ENCODE measurements around the gene FNDC11.

FNDC11 gene

GRCh38 chr20:63553933-63554290 is at the start of gene FNDC11:
FNDC11 (plus strand) TSS chr20:63554159; CDS start chr20:63555664, 1,505 bp downstream.
- no peak for TF ChIP-seq CTCF (IDR thresholded peaks at IDR 0.05; ENCODE audit: unreplicated experiment in 3 of 3)
- H3K27ac Mint-ChIP-seq = no peak within 1 kb of the TSS
- no peaks in the 10 kb centered on the region for H3K4me1 Mint-ChIP-seq
- H3K27me3 Mint-ChIP-seq (ENCODE audit: low read depth) = peaks cover 20% of the 10 kb centered on the region
- no peaks in the 10 kb centered on the region for H3K36me3 Mint-ChIP-seq (ENCODE audit: low read depth)
- H3K4me3 Mint-ChIP-seq = peak within 1 kb of the TSS; percentile 47 to 76 (median 73)
- no peaks in the 10 kb centered on the region for H3K9me3 Mint-ChIP-seq

- no peak for TF ChIP-seq CTCF (IDR thresholded peaks at IDR 0.05; ENCODE audit: unreplicated experiment in 3 of 3)
- Mint-ChIP-seq H3K4me3 (no peak overlapping the region), H3K36me3 (ENCODE audit: low read depth) (no peaks in the 10 kb centered on the region)
Measured at GRCh38 chr20:63504642-63505041, 49.3 kb upstream of the FNDC11 start.

GRCh38 chr20:63505281-63505680 is 48.7 kb upstream of the FNDC11 start:
- peaks cover 29% of the 10 kb centered on the region for H3K9me3 Mint-ChIP-seq
- TF ChIP-seq CTCF (IDR thresholded peaks at IDR 0.05; ENCODE audit: unreplicated experiment in 3 of 3) = no peak
- no peaks in the 10 kb centered on the region for H3K36me3 Mint-ChIP-seq (ENCODE audit: low read depth)
- peaks cover 29% of the 10 kb centered on the region for H3K27me3 Mint-ChIP-seq (ENCODE audit: low read depth)
- no peaks in the 10 kb centered on the region for H3K4me1 Mint-ChIP-seq
- no peak overlapping the region for H3K27ac Mint-ChIP-seq
- no peak overlapping the region for H3K4me3 Mint-ChIP-seq

More at GRCh38 chr20:63504642-63505041, 49.3 kb upstream of the FNDC11 start:
- Mint-ChIP-seq H3K9me3 (peaks cover 26% of the 10 kb centered on the region), H3K27me3 (ENCODE audit: low read depth) (peaks cover 33% of the 10 kb centered on the region), H3K27ac (no peak overlapping the region), H3K4me1 (no peaks in the 10 kb centered on the region)

- Mint-ChIP-seq H3K9me3 (peaks cover 33% of the 10 kb centered on the region), H3K27me3 (ENCODE audit: low read depth) (peaks cover 28% of the 10 kb centered on the region), H3K4me1 (no peaks in the 10 kb centered on the region), H3K27ac (no peak overlapping the region), H3K36me3 (ENCODE audit: low read depth) (no peaks in the 10 kb centered on the region), H3K4me3 (no peak overlapping the region)
- no peak for TF ChIP-seq CTCF (IDR thresholded peaks at IDR 0.05; ENCODE audit: unreplicated experiment in 3 of 3)
Measured at GRCh38 chr20:63505723-63506122, 48.2 kb upstream of the FNDC11 start.

GRCh38 chr20:63507083-63507743 is 46.7 kb upstream of the FNDC11 start:
- Mint-ChIP-seq H3K36me3 (ENCODE audit: low read depth) (no peaks in the 10 kb centered on the region), H3K4me3 (no peak overlapping the region), H3K4me1 (no peaks in the 10 kb centered on the region), H3K27ac (no peak overlapping the region), H3K9me3 (peaks cover 33% of the 10 kb centered on the region), H3K27me3 (ENCODE audit: low read depth) (peaks cover 22% of the 10 kb centered on the region)
- no peak for TF ChIP-seq CTCF (IDR thresholded peaks at IDR 0.05; ENCODE audit: unreplicated experiment in 3 of 3)

Data from nephron (organoid).